ENCODE measurements around the gene SPEM3. TPM values are rescaled to one million over a fixed set of nuclear protein-coding genes. Genes with fewer than 3 reads are reported as not detected.

SPEM3 gene
- total RNA-seq, 3 donors from 2014 or later: not detected

DNA sequence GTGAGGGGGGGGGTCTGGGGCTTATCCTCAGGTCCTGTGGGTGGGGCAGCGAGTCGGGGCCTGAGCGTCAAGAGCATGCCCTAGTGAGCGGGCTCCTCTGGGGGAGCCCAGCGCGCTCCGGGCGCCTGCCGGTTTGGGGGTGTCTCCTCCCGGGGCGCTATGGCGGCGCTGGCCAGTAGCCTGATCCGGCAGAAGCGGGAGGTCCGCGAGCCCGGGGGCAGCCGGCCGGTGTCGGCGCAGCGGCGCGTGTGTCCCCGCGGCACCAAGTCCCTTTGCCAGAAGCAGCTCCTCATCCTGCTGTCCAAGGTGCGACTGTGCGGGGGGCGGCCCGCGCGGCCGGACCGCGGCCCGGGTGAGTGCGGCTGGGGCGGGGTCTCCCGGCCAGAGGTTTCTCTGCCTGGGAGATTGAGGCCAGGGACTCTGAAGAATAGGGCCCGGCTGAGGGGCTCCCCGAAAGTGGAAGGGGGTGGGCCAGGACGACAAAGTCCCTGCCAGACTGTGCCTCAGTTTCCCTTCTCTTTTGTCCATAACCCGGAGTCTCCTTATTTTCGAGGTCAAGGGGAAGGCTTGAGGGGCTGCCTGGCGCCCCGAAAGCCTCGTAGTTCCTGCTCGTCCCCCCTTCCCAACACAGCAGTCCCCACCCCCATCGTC, 10.9 kb downstream of the SPEM3 start, which contains the start of gene FGF11:
Gene FGF11 (plus strand): TSS at position 51 of the 651 bp plus-strand sequence. CDS start 109 bp downstream, at position 160.
- Histone ChIP-seq H3K27ac (peak within 1 kb of the TSS; percentile 91 to 93), H3K4me1 (peaks cover 8 to 21% of the 10 kb centered on the region in 2 donors), H3K9me3 (no peaks in the 10 kb centered on the region), H3K27me3 (no peaks in the 10 kb centered on the region), H3K4me3 (peak within 1 kb of the TSS; percentile 38 to 81 (median 62)), H3K36me3 (no peaks in the 10 kb centered on the region)
- DNase-seq (ENCODE audit: low spot score in 2 of 2): no peak
- intact Hi-C loops (cut with DNase I; ENCODE audit: low total_unique reads): loop anchor here (10.0 kb wide), 2 partner anchors 45 to 85 kb away; partner anchors contain the start of genes KCTD11, POLR2A, SLC35G6 and TMEM95
- no peak for TF ChIP-seq CTCF (IDR thresholded peaks at IDR 0.05)
- TF ChIP-seq POLR2A (IDR thresholded peaks at IDR 0.05): no peak
- no peak for TF ChIP-seq POLR2AphosphoS5 (IDR thresholded peaks at IDR 0.05)

DNA sequence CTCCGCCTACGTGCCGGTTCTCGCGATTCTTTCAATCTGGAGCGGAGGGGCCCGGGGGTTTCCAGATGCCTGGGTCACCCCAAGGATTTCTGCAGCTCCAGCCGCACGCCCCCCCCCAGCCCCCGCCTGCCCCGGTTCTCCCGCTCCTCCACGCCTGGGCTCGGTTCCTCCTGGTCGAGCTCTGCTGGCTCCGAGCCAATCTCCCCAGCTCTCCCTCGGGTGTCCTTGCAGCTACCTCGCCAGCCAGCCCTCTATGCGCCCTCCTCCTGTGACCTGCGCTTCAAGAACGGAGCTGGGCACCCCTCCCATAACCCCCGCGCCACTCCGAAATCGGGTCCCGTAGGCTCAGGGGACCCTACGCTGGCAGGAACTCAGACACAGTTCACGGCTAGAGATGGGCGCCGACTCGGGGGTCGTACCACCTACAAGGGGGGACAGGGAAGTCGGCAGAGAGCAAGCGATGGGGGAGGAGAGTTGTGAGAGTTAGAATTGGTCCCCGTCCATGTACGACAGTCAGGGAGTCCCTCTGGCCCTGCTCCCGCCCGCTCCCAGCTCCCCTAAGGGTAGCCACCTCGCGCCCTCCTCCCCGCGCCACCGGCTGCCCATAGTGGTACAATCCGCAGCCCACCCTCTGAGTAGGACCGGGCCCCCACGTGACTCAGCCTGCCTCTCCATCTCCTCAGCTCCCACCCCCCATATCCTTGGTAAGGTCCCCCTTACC, 11.6 kb downstream of the SPEM3 start:
- Histone ChIP-seq H3K27me3 (no peaks in the 10 kb centered on the region), H3K36me3 (no peaks in the 10 kb centered on the region), H3K4me3 (peak overlapping the region; percentile 38 to 81 (median 57)), H3K4me1 (peaks cover 8 to 21% of the 10 kb centered on the region in 2 donors), H3K9me3 (no peaks in the 10 kb centered on the region), H3K27ac (peak overlapping the region; percentile 40 to 56)
- intact Hi-C loops (cut with DNase I; ENCODE audit: low total_unique reads): no loop called here
- TF ChIP-seq POLR2AphosphoS5 (IDR thresholded peaks at IDR 0.05) (no peak), POLR2A (IDR thresholded peaks at IDR 0.05) (no peak), CTCF (IDR thresholded peaks at IDR 0.05) (no peak)
- DNase-seq (ENCODE audit: low spot score in 2 of 2): peak; percentile 58 to 72

- Histone ChIP-seq H3K27me3 (no peaks in the 10 kb centered on the region), H3K9me3 (no peaks in the 10 kb centered on the region), H3K36me3 (no peaks in the 10 kb centered on the region), H3K4me3 (peak overlapping the region in 2 of 3 donors; percentile 57 to 81), H3K4me1 (peaks cover 8 to 21% of the 10 kb centered on the region in 2 donors), H3K27ac (peak overlapping the region; percentile 40 to 56)
- intact Hi-C loops (cut with DNase I; ENCODE audit: low total_unique reads): no loop called here
- DNase-seq (ENCODE audit: low spot score in 2 of 2): no peak
- TF ChIP-seq CTCF (IDR thresholded peaks at IDR 0.05) (no peak), POLR2AphosphoS5 (IDR thresholded peaks at IDR 0.05) (no peak), POLR2A (IDR thresholded peaks at IDR 0.05) (no peak)
Measured at GRCh38 chr17:7440834-7441195, 12.2 kb downstream of the SPEM3 start.

DNA sequence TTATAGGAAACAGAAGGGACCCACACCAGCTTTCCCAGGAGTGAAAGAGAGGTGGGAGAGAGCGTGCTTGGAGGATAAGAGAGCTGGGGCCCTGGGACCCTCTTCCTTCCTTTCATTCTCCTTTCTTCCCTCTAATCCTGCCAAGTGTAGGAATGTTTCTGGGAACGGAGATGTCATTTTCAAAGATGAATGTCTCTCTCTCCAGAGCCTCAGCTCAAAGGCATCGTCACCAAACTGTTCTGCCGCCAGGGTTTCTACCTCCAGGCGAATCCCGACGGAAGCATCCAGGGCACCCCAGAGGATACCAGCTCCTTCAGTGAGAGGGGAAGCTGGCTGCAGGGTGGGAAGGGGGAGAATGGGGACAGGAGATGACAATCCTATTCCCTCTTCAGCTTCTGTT, 12.6 kb downstream of the SPEM3 start:
- no peak overlapping the region for H3K27ac ChIP-seq
- no peak overlapping the region for H3K4me3 ChIP-seq
- no peaks in the 10 kb centered on the region for H3K9me3 ChIP-seq
- H3K36me3 ChIP-seq: no peaks in the 10 kb centered on the region
- peaks cover 8 to 18% of the 10 kb centered on the region in 2 donors for H3K4me1 ChIP-seq
- no peak for DNase-seq (ENCODE audit: low spot score in 2 of 2)
- TF ChIP-seq POLR2A (IDR thresholded peaks at IDR 0.05): no peak
- no peak for TF ChIP-seq CTCF (IDR thresholded peaks at IDR 0.05)
- no peak for TF ChIP-seq POLR2AphosphoS5 (IDR thresholded peaks at IDR 0.05)
- H3K27me3 ChIP-seq: no peaks in the 10 kb centered on the region
- intact Hi-C loops (cut with DNase I; ENCODE audit: low total_unique reads): no loop called here

GRCh38 chr17:7442142-7442541, 13.5 kb downstream of the SPEM3 start:
- Histone ChIP-seq H3K27me3 (no peaks in the 10 kb centered on the region), H3K4me3 (no peak overlapping the region), H3K4me1 (peaks cover 8 to 14% of the 10 kb centered on the region in 2 donors), H3K9me3 (no peaks in the 10 kb centered on the region), H3K27ac (no peak overlapping the region), H3K36me3 (no peaks in the 10 kb centered on the region)
- DNase-seq (ENCODE audit: low spot score in 2 of 2): no peak
- intact Hi-C loops (cut with DNase I; ENCODE audit: low total_unique reads): no loop called here
- TF ChIP-seq POLR2AphosphoS5 (IDR thresholded peaks at IDR 0.05) (no peak), POLR2A (IDR thresholded peaks at IDR 0.05) (no peak), CTCF (IDR thresholded peaks at IDR 0.05) (no peak)
